ENCODE measurements around the gene C1orf210. TPM values are rescaled to one million over a fixed set of nuclear protein-coding genes. Genes with fewer than 3 reads are reported as not detected.

The C1orf210 gene
- total RNA-seq = not detected

DNA sequence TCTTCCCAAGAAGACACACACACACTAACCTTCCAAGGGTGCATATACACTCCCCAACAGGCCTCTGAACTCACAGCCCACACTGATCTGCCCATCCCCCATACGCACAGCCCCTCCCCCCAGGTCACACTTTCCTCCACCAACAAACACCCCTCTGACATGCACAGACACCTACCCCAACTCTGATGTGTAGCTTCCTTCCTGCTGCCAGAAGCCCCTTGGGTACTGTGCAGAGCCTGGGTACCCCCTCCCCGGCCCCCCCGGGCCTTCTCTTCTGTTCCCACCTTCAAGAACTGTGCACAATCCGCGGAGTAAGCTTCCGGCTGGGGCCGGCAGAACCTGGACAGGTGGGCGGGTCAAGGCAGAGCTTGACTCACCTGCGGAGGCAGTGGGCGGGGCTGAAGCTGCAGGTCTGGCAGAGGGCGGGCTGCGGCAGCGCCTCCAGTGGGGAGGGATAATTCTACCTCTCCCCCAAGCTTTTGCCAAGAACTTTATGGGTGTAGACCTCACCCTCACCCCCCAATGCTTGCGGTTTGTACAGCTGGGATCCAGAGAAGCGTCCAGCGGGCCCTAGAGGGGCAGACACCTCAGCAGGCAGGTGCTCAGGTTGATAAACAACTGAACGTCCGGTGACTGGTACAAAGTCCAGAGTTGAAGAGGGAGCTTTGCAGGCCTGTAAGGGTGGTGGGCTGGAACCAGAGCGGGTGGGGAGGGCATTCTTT lies at the start of gene C1orf210:
C1orf210 (minus strand) TSS at position 313 of the 722 bp plus-strand sequence. CDS start 2,311 bp downstream, outside the sequence.
- ChIA-PET CTCF (interaction anchor here (1.2 kb wide), 1 partner anchor 10 kb away, joined by 4 read pairs; no protein-coding TSS in a partner anchor), POLR2A (interaction anchor here (1.0 kb wide), 1 partner anchor 8 kb away, joined by 3 read pairs; no protein-coding TSS in a partner anchor)
- H3K36me3 Mint-ChIP-seq (ENCODE audit: low read depth) = no peaks in the 10 kb centered on the region
- TF ChIP-seq, protein P1, sequence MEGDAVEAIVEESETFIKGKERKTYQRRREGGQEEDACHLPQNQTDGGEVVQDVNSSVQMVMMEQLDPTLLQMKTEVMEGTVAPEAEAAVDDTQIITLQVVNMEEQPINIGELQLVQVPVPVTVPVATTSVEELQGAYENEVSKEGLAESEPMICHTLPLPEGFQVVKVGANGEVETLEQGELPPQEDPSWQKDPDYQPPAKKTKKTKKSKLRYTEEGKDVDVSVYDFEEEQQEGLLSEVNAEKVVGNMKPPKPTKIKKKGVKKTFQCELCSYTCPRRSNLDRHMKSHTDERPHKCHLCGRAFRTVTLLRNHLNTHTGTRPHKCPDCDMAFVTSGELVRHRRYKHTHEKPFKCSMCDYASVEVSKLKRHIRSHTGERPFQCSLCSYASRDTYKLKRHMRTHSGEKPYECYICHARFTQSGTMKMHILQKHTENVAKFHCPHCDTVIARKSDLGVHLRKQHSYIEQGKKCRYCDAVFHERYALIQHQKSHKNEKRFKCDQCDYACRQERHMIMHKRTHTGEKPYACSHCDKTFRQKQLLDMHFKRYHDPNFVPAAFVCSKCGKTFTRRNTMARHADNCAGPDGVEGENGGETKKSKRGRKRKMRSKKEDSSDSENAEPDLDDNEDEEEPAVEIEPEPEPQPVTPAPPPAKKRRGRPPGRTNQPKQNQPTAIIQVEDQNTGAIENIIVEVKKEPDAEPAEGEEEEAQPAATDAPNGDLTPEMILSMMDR (IDR thresholded peaks at IDR 0.05) = no peak
- ATAC-seq (peak; percentile 47), DNase-seq (peak; percentile 50)
- H3K4me1 Mint-ChIP-seq (ENCODE audit: low read depth) = no peaks in the 10 kb centered on the region
- intact Hi-C loops (cut with micrococcal nuclease) = no loop called here
- no peaks in the 10 kb centered on the region for H3K9me3 Mint-ChIP-seq
- peaks cover 3% of the 10 kb centered on the region for H3K27me3 Mint-ChIP-seq
- no peak within 1 kb of the TSS for H3K27ac Mint-ChIP-seq
- no peak within 1 kb of the TSS for H3K4me3 Mint-ChIP-seq

DNA sequence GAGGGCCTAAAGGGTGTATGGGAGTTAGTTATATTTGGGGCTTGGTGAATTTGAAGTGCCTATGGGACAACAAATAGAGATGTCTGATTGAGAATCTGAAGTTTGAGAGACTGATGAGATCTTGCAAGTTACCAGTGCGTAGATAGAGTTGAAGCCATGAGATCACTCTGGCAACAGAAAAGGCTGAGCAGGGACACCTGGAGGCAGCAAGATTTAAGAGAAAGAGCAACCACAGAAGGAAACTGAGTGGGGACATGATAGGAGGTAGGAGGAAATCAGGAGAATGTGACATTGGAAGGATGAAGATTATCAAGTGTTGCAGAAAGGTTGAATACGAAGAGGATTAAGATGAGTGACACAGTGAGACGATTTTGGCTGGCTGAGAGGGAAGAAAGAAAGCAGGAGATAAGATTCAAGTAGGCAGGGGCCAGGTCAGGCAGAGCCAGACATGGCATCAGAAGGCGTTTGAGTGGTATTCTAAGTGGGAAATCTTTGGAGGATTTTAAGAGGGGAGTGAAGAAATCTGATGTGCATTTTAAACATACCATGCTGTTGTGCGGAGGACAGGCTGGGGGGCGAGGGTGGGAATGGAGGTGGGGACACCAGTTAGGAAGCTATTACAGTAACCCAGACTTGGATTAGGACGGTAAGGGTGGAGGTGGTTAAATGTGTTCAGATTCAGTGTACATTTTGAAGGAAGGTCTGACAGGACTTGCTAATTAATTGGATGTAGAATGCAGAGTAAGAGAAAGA lies 49.2 kb upstream of the C1orf210 start:
- ChIA-PET CTCF (no interaction called here), POLR2A (no interaction called here)
- no peaks in the 10 kb centered on the region for H3K36me3 Mint-ChIP-seq (ENCODE audit: low read depth)
- H3K27ac Mint-ChIP-seq = no peak overlapping the region
- TF ChIP-seq, protein P1 (IDR thresholded peaks at IDR 0.05) = no peak
- no peak for ATAC-seq
- no peak overlapping the region for H3K4me3 Mint-ChIP-seq
- peaks cover 12% of the 10 kb centered on the region for H3K4me1 Mint-ChIP-seq (ENCODE audit: low read depth)
- intact Hi-C loops (cut with micrococcal nuclease) = no loop called here
- H3K9me3 Mint-ChIP-seq = no peaks in the 10 kb centered on the region
- H3K27me3 Mint-ChIP-seq = no peaks in the 10 kb centered on the region
- no peak for DNase-seq

DNA sequence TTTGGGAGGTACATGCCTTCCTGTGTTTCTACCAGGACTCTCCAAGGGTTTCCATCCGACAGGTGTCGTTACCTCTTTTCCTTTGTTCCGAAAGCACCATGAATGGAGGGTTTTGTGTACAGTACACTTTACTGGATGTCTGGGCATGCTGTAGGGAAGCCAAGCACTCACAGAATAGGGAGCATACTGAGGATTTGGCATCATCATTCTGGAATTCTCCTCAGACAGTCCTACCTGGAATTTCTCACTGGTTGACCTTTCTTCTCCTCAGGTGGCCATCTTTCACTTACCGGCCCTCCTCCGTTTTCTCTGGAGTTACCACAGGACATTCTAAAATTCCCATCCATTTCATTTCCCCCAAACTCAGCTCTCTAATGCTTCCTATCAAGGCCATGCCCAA lies 46.3 kb upstream of the C1orf210 start:
- TF ChIP-seq, protein P1 (IDR thresholded peaks at IDR 0.05) = no peak
- peaks cover 20% of the 10 kb centered on the region for H3K4me1 Mint-ChIP-seq (ENCODE audit: low read depth)
- H3K27ac Mint-ChIP-seq = no peak overlapping the region
- no peak overlapping the region for H3K4me3 Mint-ChIP-seq
- ChIA-PET POLR2A (interaction anchor here (0.6 to 2.5 kb wide), 2 partner anchors 36 to 93 kb away, joined by 3 to 6 read pairs; partner anchors contain the start of gene ELOVL1), CTCF (no interaction called here)
- intact Hi-C loops (cut with micrococcal nuclease) = no loop called here
- H3K27me3 Mint-ChIP-seq = no peaks in the 10 kb centered on the region
- ATAC-seq (no peak), DNase-seq (no peak)
- H3K9me3 Mint-ChIP-seq = peaks cover 8% of the 10 kb centered on the region
- no peaks in the 10 kb centered on the region for H3K36me3 Mint-ChIP-seq (ENCODE audit: low read depth)

DNA sequence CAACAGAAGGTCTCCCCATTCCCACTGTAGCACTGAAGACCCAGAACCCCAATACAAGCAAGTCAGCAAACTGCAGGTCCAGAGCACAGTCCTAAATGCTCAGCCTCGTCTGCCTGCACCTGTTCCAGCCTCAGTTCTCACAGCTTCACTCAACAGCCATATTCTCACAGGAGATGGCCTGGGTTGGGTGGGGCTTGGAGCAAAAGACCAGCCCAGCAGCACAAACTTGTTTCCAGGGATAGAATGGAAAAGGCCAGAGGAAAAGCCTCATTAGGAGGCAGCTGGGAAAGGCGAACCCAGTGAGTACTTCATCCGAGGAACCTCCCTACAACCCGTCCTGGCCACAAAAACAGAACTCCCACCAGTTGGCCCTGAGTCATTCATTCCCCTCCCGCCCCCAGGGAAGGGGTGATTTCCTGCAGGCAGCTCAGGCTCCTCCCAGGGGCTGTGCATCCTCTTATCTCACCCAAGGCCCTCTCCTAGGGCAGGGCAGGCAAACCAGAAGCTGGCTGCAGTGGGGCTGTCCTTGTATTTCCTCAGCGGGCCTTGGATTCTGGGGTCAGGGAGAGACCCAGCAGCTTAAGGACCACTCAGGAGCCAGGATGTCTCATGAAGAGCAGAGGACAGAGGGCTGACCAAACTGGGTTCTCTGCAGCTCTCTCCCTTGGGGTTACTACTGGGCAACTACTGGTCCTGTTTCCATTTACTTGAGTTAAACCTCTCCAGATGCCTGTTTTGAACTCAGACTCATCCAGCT lies 44.8 kb upstream of the C1orf210 start:
- H3K36me3 Mint-ChIP-seq (ENCODE audit: low read depth) = no peaks in the 10 kb centered on the region
- peak overlapping the region; percentile 28 for H3K27ac Mint-ChIP-seq
- peaks cover 13% of the 10 kb centered on the region for H3K9me3 Mint-ChIP-seq
- intact Hi-C loops (cut with micrococcal nuclease) = no loop called here
- H3K4me1 Mint-ChIP-seq (ENCODE audit: low read depth) = peaks cover 20% of the 10 kb centered on the region
- POLR2A ChIA-PET = interaction anchor here (0.7 to 2.5 kb wide), 3 partner anchors 27 to 38 kb away, joined by 3 to 6 read pairs (median 3); partner anchors contain the start of gene ELOVL1
- H3K4me3 Mint-ChIP-seq = no peak overlapping the region
- TF ChIP-seq, protein P1 (IDR thresholded peaks at IDR 0.05) = no peak
- H3K27me3 Mint-ChIP-seq = no peaks in the 10 kb centered on the region
- CTCF ChIA-PET = interaction anchor here (0.7 to 1.7 kb wide), 4 partner anchors 9 to 103 kb away, joined by 3 to 6 read pairs (median 4); no protein-coding TSS in a partner anchor
- DNase-seq = peak; percentile 88
- peak; percentile 99 for ATAC-seq
